HepG2 (cell line): ENCODE data around the gene UBE2R2. TPM values are rescaled to one million over a fixed set of nuclear protein-coding genes. Genes with fewer than 3 reads are reported as not detected.

ENCODE experiments used
- ATAC-seq: fragments of 200-7000 bp; cut with Tn5 transposase; 3 replicates; pipeline ENCODE4 v1.9.1; 2020; ENCODE audit warnings: mild to moderate bottlenecking, moderate library complexity
- BruUV-seq: library from RNA; stranded (reverse); fragments of 400-500 nt; replicated peaks from 2 replicates; lab custom pipeline; 2021; lab: Mats Ljungman, UMichigan
- CTCF ChIA-PET: fragments of 300-600 bp; formaldehyde crosslinking; extraction: SDS; loops from one replicate; lab custom pipeline; 2021; ENCODE audit warnings: low total read pairs, inconsistent platforms, low intra/inter-chr PET ratio; lab: Yijun Ruan, JAX
- POLR2A ChIA-PET: fragments of 350-600 bp; sonication (Branson Sonifier 250); formaldehyde crosslinking; loops from one replicate; lab custom pipeline; 2020; ENCODE audit warnings: antibody characterized with exemption, inconsistent platforms; lab: Yijun Ruan, JAX
- DNase-seq: peaks from one replicate; pipeline ENCODE4 v3.0.0-alpha.2; 2015; ENCODE audit warnings: low spot score
- FAIRE-seq: peaks from 3 replicates; lab custom pipeline; 2011; peaks lifted over from hg19 to GRCh38; lab: Jason Lieb, UNC
- H2AFZ ChIP-seq: one replicate; pipeline ENCODE4 v1.6.1; 2011; ENCODE audit warnings: low read length, inconsistent platforms
- H3K27ac ChIP-seq: fragments of 300-600 bp; 3 replicates; pipeline ENCODE4 v1.8.0; 2011; ENCODE audit warnings: mixed run types, mild to moderate bottlenecking, mixed read lengths, low read length, inconsistent platforms; ENCODE audit not compliant: insufficient read depth; ENCODE audit errors: extremely low read length
- H3K27me3 ChIP-seq, 2 experiments: fragments of 200-600 bp in 1 of 2; 2 replicates in 1 of 2; 3 replicates in 1 of 2; pipeline versions ENCODE4 v1.6.0 to v1.8.0; 2011; ENCODE audit warnings: low read length in 2 of 2, mild to moderate bottlenecking in 2 of 2, moderate library complexity in 2 of 2, inconsistent platforms in 1 of 2; ENCODE audit not compliant: insufficient read depth in 2 of 2, control insufficient read depth in 1 of 2
- H3K36me3 ChIP-seq, 2 experiments: fragments of 200-600 bp in 1 of 2; replicated peaks in 1 of 2; 2 replicates in 1 of 2; 3 replicates in 1 of 2; pipeline versions ENCODE4 v1.5.1 to v1.8.0; 2011; ENCODE audit warnings: low read length in 2 of 2, inconsistent platforms in 1 of 2; ENCODE audit not compliant: insufficient read depth in 2 of 2, control insufficient read depth in 1 of 2
- H3K4me1 ChIP-seq: 2 replicates; pipeline ENCODE4 v1.5.1; 2012; ENCODE audit warnings: low read length, inconsistent platforms; ENCODE audit not compliant: insufficient read depth
- H3K4me2 ChIP-seq: 2 replicates; pipeline ENCODE4 v1.6.0; 2011; ENCODE audit warnings: low read depth, low read length, inconsistent platforms
- H3K4me3 ChIP-seq, 3 experiments: fragments of 200-600 bp in 1 of 3; sonication (generic), shearing (Covaris generic) in 1 of 3; replicated peaks in 1 of 3; 2 replicates each; pipeline ENCODE4 v1.5.1; 2011 to 2016; ENCODE audit warnings: low read length in 3 of 3, inconsistent platforms in 2 of 3, low read depth in 2 of 3, mild to moderate bottlenecking in 2 of 3, control low read depth in 1 of 3, mixed read lengths in 1 of 3; ENCODE audit not compliant: insufficient read depth in 1 of 3
- H3K79me2 ChIP-seq: one replicate; pipeline ENCODE4 v1.6.1; 2011; ENCODE audit warnings: low read length, inconsistent platforms; ENCODE audit not compliant: insufficient read depth
- H3K9ac ChIP-seq: 2 replicates; pipeline ENCODE4 v1.6.0; 2011; ENCODE audit warnings: mild to moderate bottlenecking, low read depth, low read length, inconsistent platforms; ENCODE audit not compliant: insufficient read depth
- H3K9me3 ChIP-seq: 2 replicates; pipeline ENCODE4 v1.5.1; 2012; ENCODE audit warnings: mild to moderate bottlenecking, low read length
- H4K20me1 ChIP-seq: 2 replicates; pipeline ENCODE4 v1.6.0; 2011; ENCODE audit warnings: inconsistent platforms, mild to moderate bottlenecking, low read length, moderate library complexity; ENCODE audit not compliant: insufficient read depth
- BRCA1 ChIP-seq: sonication (generic); formaldehyde crosslinking; IDR thresholded peaks from 2 replicates; pipeline ENCODE4 v1.4.0; 2020; ENCODE audit warnings: missing genetic modification reagents
- FOXM1 ChIP-seq: sonication (generic); formaldehyde crosslinking; IDR thresholded peaks from 2 replicates; pipeline ENCODE4 v1.5.0; 2020; ENCODE audit warnings: missing genetic modification reagents
- GLI4 ChIP-seq: sonication (generic); formaldehyde crosslinking; IDR thresholded peaks from 2 replicates; pipeline ENCODE4 v1.5.1; 2020; ENCODE audit warnings: missing genetic modification reagents, mild to moderate bottlenecking, moderate library complexity, borderline replicate concordance
- JDP2 ChIP-seq: sonication (generic); formaldehyde crosslinking; IDR thresholded peaks from 2 replicates; pipeline ENCODE4 v1.8.1; 2022; ENCODE audit warnings: missing genetic modification reagents, borderline replicate concordance
- MAZ ChIP-seq, 2 experiments: sonication (generic) in 1 of 2; formaldehyde crosslinking in 1 of 2; IDR thresholded peaks; 2 replicates each; pipeline versions ENCODE4 v1.5.0 to v1.6.1; 2012 to 2020; ENCODE audit warnings: low read depth in 2 of 2, mild to moderate bottlenecking in 2 of 2, borderline replicate concordance in 1 of 2, improper control_type of control experiment in 1 of 2, low read length in 1 of 2, missing genetic modification reagents in 1 of 2, moderate library complexity in 1 of 2
- NFIB ChIP-seq: sonication (generic); formaldehyde crosslinking; IDR thresholded peaks from 2 replicates; pipeline ENCODE4 v1.9.0; 2021; ENCODE audit warnings: missing genetic modification reagents, mild to moderate bottlenecking, borderline replicate concordance
- RXRB ChIP-seq: IDR thresholded peaks from 2 replicates; pipeline ENCODE4 v1.6.1; 2016; ENCODE audit warnings: borderline replicate concordance, missing genetic modification reagents, missing compliant biosample characterization
- SNAPC2 ChIP-seq: sonication (generic); formaldehyde crosslinking; IDR thresholded peaks from 2 replicates; pipeline ENCODE4 v1.8.1; 2022; ENCODE audit warnings: mild to moderate bottlenecking, missing genetic modification reagents
- ZBTB21 ChIP-seq: sonication (generic); formaldehyde crosslinking; IDR thresholded peaks from 2 replicates; pipeline ENCODE4 v1.4.0; 2020; ENCODE audit warnings: missing genetic modification reagents
- ZKSCAN1 ChIP-seq: fragments of 150-350 bp; IDR thresholded peaks from 2 replicates; pipeline ENCODE4 v1.6.1; 2014; ENCODE audit warnings: low read length
- ZNF101 ChIP-seq: sonication (generic); formaldehyde crosslinking; IDR thresholded peaks from 2 replicates; pipeline ENCODE4 v1.4.0; 2020; ENCODE audit warnings: mild to moderate bottlenecking, low read depth, missing genetic modification reagents, borderline replicate concordance
- ZNF20 ChIP-seq: sonication (generic); formaldehyde crosslinking; IDR thresholded peaks from 2 replicates; pipeline ENCODE4 v1.4.0; 2020; ENCODE audit warnings: mild to moderate bottlenecking, moderate library complexity, missing genetic modification reagents
- ZNF382 ChIP-seq: sonication (generic); formaldehyde crosslinking; IDR thresholded peaks from 2 replicates; pipeline ENCODE4 v1.5.0; 2020; ENCODE audit warnings: missing genetic modification reagents, mild to moderate bottlenecking, borderline replicate concordance
- WGBS: methylation state at CpG from one replicate; pipeline ENCODE4 v1.1.6; 2017; ENCODE audit warnings: low lambda C conversion rate; 5-methylcytosine and 5-hydroxymethylcytosine counted together
- in situ Hi-C: cut with HindIII; loops from 2 replicates; pipeline ENCODE4 v1.10.0; 2017; ENCODE audit warnings: low pct_unique_long_range_greater_than_20kb; ENCODE audit not compliant: extremely low pct_ligation_motif_present
- intact Hi-C: fragments of 100-400 bp; cut with micrococcal nuclease; formaldehyde crosslinking; loops from one replicate; pipeline ENCODE4 v1.10.0; 2022; ENCODE audit not compliant: unreplicated experiment
- polyA plus RNA-seq, 8 experiments: library from polyadenylated mRNA; depleted of rRNA in 3 of 8; stranded (reverse) in 7 of 8; unstranded in 1 of 8; fragments of >200 nt; fragmentation: Illumina TruSeq in 4 of 8; extraction: Trizol in 4 of 8; gene quantifications; 2 replicates each; pipeline versions ENCODE4 v1.2.1 to v1.2.3, GENCODE V29; 2011 to 2016; ENCODE audit warnings: low read depth in 4 of 8, missing spikeins in 1 of 8, mixed read lengths in 1 of 8; ENCODE audit not compliant: insufficient read depth in 1 of 8
- total RNA-seq, 5 experiments: library from RNA; depleted of rRNA; stranded (reverse); fragments of >200 nt; fragmentation: Illumina TruSeq; extraction: Trizol; gene quantifications; 2 replicates each; pipeline ENCODE4 v1.2.3, GENCODE V29; 2016; ENCODE audit warnings: low read depth in 1 of 5
- TF ChIP-seq, protein P1 (sequence below): sonication (generic); formaldehyde crosslinking; IDR thresholded peaks from 2 replicates; pipeline ENCODE4 v1.8.1; 2023; ENCODE audit warnings: mild to moderate bottlenecking, missing genetic modification reagents
- TF ChIP-seq, protein P2 (sequence below): sonication (generic); formaldehyde crosslinking; IDR thresholded peaks from 2 replicates; pipeline ENCODE4 v1.5.1; 2020; ENCODE audit warnings: missing genetic modification reagents, mild to moderate bottlenecking, borderline replicate concordance

Gene UBE2R2
- total and polyA plus RNA-seq, 2 of the 13 experiments (the other 11 are each of a cell fraction or from before 2014, with no cell fraction given), result 14.8 to 20.9 TPM

DNA sequence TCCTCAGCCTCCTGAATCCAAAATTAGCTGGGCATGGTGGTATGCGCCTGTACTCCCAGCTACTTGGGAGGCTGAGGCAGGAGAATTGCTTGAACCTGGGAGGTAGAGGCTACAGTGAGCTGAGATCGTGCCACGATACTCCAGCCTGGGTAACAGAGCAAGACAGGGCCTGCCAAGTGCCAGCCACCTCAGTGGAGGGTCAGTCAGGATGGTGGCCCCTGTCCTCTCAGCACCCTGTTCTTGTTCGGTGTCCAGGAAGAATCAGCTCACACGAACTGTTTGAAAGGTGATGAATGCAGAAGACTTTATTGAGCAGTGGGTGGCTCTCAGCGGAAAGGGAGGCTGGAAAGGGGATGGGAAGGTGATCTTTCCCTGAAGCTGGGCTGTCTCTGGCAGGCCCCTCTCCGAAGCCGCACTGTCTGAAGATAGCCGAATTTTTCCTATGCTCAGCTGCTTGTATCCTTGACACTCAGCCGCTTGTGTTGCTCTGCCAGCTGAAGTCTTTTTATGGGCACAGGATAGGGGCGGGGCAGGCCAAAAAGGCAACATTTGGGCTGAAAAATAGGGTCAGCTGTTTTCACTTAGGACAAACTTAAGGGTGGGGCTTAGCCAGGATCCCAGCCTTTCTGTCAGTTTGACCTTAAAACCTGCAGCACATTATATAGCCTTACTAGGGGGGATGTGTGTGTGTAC lies 50.9 kb downstream of the UBE2R2 start:
- no peak overlapping the region for H3K4me3 ChIP-seq
- no TSS peak for BruUV-seq
- in situ Hi-C loops (no loop called here), intact Hi-C loops (no loop called here)
- H3K27ac ChIP-seq, result no peak overlapping the region
- TF ChIP-seq ZNF20 (CRISPR knock-in tag) (no peak), ZNF101 (CRISPR knock-in tag) (no peak), JDP2 (no peak), FOXM1 (CRISPR knock-in tag) (no peak), RXRB (CRISPR knock-in tag) (no peak), ZKSCAN1 (no peak), GLI4 (CRISPR knock-in tag) (no peak), ZBTB21 (CRISPR knock-in tag) (no peak), ZNF382 (CRISPR knock-in tag) (no peak), BRCA1 (CRISPR knock-in tag) (no peak), MAZ (IDR thresholded peaks at IDR 0.05; ENCODE audit: borderline replicate concordance, low read depth, low read length) (no peak), MAZ (CRISPR knock-in tag; IDR thresholded peaks at IDR 0.05; ENCODE audit: low read depth) (no peak), SNAPC2 (CRISPR knock-in tag) (no peak), NFIB (CRISPR knock-in tag) (no peak)
- TF ChIP-seq, protein P1, sequence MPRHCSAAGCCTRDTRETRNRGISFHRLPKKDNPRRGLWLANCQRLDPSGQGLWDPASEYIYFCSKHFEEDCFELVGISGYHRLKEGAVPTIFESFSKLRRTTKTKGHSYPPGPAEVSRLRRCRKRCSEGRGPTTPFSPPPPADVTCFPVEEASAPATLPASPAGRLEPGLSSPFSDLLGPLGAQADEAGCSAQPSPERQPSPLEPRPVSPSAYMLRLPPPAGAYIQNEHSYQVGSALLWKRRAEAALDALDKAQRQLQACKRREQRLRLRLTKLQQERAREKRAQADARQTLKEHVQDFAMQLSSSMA (CRISPR knock-in tag), result no peak
- TF ChIP-seq, protein P2, sequence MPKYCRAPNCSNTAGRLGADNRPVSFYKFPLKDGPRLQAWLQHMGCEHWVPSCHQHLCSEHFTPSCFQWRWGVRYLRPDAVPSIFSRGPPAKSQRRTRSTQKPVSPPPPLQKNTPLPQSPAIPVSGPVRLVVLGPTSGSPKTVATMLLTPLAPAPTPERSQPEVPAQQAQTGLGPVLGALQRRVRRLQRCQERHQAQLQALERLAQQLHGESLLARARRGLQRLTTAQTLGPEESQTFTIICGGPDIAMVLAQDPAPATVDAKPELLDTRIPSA (CRISPR knock-in tag), result no peak
- peaks cover 87% of the 10 kb centered on the region for H3K79me2 ChIP-seq
- no peak overlapping the region for H3K9ac ChIP-seq
- no peaks in the 10 kb centered on the region for H3K27me3 ChIP-seq
- H4K20me1 ChIP-seq, result peaks cover 27% of the 10 kb centered on the region
- WGBS, result 96% methylated on average over 11 of the region's 11 CpGs
- CTCF ChIA-PET, result no interaction called here
- ATAC-seq (no peak), DNase-seq (no peak), FAIRE-seq (no peak)
- H3K9me3 ChIP-seq, result no peaks in the 10 kb centered on the region
- H3K4me2 ChIP-seq, result no peak overlapping the region
- H2AFZ ChIP-seq, result no peak overlapping the region
- POLR2A ChIA-PET, result no interaction called here
- peaks cover 0 to 7% of the 10 kb centered on the region in 2 experiments; a peak in 1 of 5 replicates for H3K36me3 ChIP-seq
- H3K4me1 ChIP-seq, result no peaks in the 10 kb centered on the region
